GM18909 (cell line): ENCODE measurements around the gene SULT1A2.
A peak's percentile ranks its signal among the peaks of the same experiment; 100 is the strongest.
"Not testable (repeated sequence)": the region's sequence is repeated elsewhere in the genome, so short reads cannot be mapped to it uniquely, and the experiment has no call there.

ENCODE experiments used
- ATAC-seq: cut with Tn5 transposase; IDR thresholded peaks from one replicate; pipeline ENCODE4 v1.9.1; 2021; ENCODE audit warnings: mild to moderate bottlenecking; ENCODE audit not compliant: unreplicated experiment, poor library complexity

Gene SULT1A2

GRCh38 chr16:28609631-28610594 is 13.1 kb upstream of the SULT1A2 start, which contains the start of gene SULT1A1:
SULT1A1 (minus strand) TSS chr16:28610044; CDS start chr16:28608855, 1,189 bp downstream.
- no peak for ATAC-seq

DNA sequence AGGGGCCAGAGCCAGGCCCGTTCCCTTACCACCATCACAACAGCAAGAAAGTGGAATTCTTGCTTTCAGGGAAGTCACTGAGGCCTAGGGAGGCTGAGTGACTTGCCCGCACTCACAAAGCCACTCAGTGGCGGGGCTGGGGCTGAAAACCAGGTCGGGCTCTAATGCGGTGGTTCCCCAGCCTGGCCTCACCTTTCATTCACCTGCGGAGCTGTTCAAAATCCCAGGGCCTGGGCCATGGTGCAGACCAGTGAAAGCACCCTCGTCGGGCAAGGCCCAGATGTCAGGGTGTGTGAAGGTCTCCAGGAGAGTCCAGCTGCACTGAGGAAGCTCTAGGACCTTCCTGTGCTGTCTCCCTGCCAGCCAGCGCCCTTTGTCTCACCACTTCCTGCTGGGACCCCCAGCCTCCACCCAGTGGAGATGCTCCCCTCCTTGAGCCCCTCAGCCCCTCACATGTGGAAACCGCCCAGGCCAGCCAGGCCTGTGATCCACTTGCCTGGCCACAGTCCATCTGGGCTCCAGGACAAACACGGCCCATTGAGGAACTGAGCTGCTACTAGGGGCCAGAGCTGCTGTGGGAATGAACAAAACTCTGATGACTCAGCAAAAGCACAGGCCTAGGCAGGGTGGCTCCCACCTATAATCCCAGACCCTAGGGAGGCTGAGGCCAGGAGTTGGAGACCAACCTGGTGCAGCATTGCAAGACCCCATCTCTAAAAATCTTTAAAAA is 12.2 kb upstream of the SULT1A2 start:
- ATAC-seq, result not testable (repeated sequence)

- not testable (repeated sequence) for ATAC-seq
Measured at GRCh38 chr16:28608496-28608808, 11.6 kb upstream of the SULT1A2 start.

DNA sequence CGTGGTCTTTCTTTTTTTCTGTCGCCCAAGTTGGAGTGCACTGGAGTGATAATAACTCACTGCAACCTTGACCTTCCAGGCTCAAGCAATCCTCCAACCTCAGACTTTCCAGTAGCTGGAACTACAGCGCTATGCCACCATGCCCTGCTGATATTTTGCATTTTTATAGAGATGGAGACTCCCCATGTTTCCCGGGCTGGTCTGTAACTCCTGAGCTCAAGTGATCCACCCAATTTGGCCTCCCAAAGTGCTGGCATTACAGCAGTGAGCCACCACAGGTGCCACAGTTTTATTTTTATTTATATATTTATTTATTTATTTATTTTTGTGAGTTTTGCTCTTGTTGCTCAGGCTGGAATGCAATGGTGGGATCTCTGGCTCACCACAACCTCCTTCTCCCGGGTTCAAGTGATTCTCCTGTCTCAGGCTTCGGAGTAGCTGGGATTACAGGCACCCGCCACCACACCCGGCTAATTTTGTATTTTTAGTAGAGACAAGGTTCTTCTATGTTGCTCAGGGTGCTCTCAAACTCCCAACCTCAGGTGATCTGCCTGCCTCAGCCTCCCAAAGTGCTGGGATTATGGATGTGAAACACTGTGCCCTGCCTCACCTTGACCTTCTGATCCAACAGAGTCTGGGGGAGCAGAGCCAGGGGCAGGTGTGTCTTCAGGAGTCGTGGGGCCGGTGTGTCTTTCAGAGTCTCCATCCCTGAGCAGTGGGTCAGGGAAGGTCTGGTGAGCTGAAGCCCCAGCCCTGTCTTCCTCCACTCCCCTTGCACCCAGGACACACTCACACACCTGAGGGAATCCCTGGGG is 11.0 kb upstream of the SULT1A2 start:
- not testable (repeated sequence) for ATAC-seq

DNA sequence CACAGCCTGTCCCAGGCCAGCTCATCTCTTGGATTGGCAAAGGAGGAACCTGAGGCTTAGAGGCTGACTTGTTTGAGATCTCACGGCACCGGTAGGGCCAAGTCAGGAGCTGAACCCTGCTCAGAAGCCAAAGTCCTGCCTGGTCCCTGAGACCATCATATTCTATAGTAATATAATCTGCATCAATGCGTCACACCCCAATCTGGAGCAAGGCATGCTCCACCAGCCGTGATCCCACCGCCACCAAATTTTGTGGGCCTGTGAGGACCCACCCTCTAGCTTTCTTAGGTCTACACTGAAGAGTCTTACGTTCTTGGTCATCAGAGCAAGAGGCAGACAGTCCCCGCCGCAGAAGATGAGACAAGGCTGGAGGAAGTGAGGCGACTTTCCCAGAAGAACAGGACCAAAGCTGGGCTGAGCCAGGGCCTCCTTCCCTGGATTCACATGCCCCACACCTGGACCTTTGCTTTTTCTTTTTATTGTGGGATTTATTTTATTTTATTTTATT is 10.3 kb upstream of the SULT1A2 start:
- no peak for ATAC-seq

DNA sequence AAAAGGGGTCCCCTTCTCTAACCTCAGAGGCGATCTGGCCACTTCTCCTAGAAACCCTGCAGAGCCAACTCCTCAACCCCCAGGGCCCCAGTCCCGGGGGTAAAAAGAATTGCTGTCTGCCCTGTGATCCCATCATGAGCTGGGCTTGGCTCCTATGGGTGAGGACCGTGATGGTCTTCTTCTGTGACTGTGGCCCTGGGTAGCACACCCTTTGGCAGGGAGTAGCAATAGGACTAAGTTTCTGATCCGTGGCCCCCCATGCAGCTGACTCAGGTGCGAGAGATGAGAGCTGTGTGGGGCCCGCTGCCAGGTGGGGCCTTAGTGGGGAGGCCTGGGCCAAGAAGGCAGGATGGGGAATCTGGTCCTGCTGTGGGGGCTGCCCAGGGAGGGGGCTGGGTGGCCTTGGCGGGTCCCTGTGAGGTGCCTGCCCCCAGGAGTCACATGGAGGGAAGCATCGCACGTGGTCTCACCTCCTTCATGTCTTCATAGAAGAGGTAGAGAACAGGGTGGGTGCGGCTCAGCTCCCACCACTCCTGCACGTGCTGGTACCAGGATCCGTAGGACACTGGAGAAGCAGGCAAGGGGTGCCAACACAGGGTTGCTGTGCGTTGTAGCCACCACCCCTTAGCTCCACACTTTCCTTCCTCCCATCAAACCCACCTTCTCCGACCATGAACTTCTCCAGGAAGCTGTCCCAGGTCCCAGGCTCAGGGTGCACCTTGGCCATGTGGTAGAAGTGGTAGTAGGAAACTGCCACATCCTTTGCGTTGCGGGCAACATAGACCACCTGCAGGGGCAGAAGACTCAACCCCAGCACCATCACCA is 9.7 kb upstream of the SULT1A2 start:
- ATAC-seq, result no peak

- no peak for ATAC-seq
Measured at GRCh38 chr16:28604186-28604565, 7.3 kb upstream of the SULT1A2 start.

- no peak for ATAC-seq
Measured at GRCh38 chr16:28603381-28604185, 6.7 kb upstream of the SULT1A2 start.

GRCh38 chr16:28602529-28602928 is 5.7 kb upstream of the SULT1A2 start:
- no peak for ATAC-seq

GRCh38 chr16:28602062-28602461 is 5.2 kb upstream of the SULT1A2 start:
- ATAC-seq, result not testable (repeated sequence)

GRCh38 chr16:28601589-28601988 is 4.7 kb upstream of the SULT1A2 start:
- ATAC-seq, result not testable (repeated sequence)

DNA sequence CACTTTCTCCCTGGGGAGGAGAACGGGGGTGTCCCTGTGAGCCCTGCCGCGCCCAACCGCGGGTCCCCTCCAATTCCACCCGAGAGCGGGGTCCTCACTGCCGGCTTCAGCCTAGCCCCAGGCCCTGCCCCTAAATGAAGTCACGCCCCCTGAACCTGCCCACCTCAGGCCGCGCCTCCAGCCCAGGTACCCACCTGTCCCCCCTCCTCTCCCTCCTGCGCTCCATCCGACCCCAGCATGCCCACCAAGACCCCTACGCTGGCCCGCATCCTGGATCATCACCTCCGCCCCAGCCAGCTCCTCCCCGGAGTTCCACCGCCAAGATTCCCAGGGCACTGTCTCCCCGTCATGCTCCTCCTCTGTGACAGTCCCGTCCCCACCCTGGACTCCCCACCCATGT is 4.1 kb upstream of the SULT1A2 start:
- not testable (repeated sequence) for ATAC-seq

GRCh38 chr16:28599377-28600285 is 2.8 kb upstream of the SULT1A2 start:
- peak; percentile 74 for ATAC-seq

GRCh38 chr16:28597692-28598261 is 927 bp upstream of the SULT1A2 start:
- ATAC-seq, result no peak

DNA sequence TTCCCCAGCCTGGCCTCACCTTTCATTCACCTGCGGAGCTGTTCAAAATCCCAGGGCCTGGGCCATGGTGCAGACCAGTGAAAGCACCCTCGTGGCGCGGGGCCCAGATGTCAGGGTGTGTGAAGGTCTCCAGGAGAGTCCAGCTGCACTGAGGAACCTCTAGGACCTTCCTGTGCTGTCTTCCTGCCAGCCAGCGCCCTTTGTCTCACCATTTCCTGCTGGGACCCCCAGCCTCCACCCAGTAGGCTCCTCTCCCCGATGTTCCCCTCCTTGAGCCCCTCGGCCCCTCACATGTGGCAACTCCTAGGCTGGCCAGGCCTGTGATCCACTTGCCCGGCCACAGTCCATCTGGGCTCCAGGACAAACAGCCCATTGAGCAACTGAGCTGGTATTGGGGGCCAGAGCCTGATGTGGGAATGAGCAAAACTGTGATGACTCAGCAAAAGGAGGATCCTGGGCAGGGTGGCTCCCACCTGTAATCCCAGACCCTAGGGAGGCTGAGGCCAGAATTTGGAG is 677 bp downstream of the SULT1A2 start:
- ATAC-seq, result no peak

- not testable (repeated sequence) for ATAC-seq
Measured at GRCh38 chr16:28595451-28595850, 1.4 kb downstream of the SULT1A2 start.

- no peak for ATAC-seq
Measured at GRCh38 chr16:28592979-28593553, 3.8 kb downstream of the SULT1A2 start.
